Testis (tissue), 3 donors: ENCODE measurements around the gene AKT1. TPM values are rescaled to one million over a fixed set of nuclear protein-coding genes. Genes with fewer than 3 reads are reported as not detected.

Experiments
- DNase-seq: peaks from one replicate; pipeline ENCODE4 v3.0.0-alpha.2; 2019
- H3K27ac ChIP-seq, 2 donors: fragments of 200-600 bp; sonication (generic); one replicate each; pipeline ENCODE4 v1.5.1; 2019
- H3K27me3 ChIP-seq: fragments of 200-600 bp; sonication (generic); one replicate; pipeline ENCODE4 v1.5.1; 2019
- H3K36me3 ChIP-seq: fragments of 200-600 bp; sonication (generic); one replicate; pipeline ENCODE4 v1.5.1; 2017; ENCODE audit warnings: low read depth; ENCODE audit errors: missing control alignments
- H3K4me1 ChIP-seq: fragments of 200-600 bp; sonication (generic); one replicate; pipeline ENCODE4 v1.5.1; 2019
- H3K4me3 ChIP-seq, 2 donors: fragments of 200-600 bp; sonication (generic); one replicate each; pipeline ENCODE4 v1.5.1; 2017 to 2019
- H3K9me3 ChIP-seq: fragments of 200-600 bp; sonication (generic); one replicate; pipeline ENCODE4 v1.5.1; 2017
- CTCF ChIP-seq, 3 experiments: fragments of 450-650 bp in 2 of 3; fragments of 200-600 bp in 1 of 3; sonication (generic) in 1 of 3; IDR thresholded peaks; one replicate each; pipeline ENCODE4 v1.5.1; 2016 to 2019; ENCODE audit warnings: antibody characterized with exemption in 3 of 3, mild to moderate bottlenecking in 2 of 3, moderate library complexity in 1 of 3
- POLR2A ChIP-seq: fragments of 450-650 bp; IDR thresholded peaks from one replicate; pipeline ENCODE4 v1.6.1; 2017; ENCODE audit warnings: antibody characterized with exemption, mild to moderate bottlenecking, moderate library complexity
- WGBS, 2 donors: methylation state at CpG; one replicate each; pipeline ENCODE4 v1.1.5; 2018; 5-methylcytosine and 5-hydroxymethylcytosine counted together
- intact Hi-C: fragments of 100-400 bp; cut with DNase I; formaldehyde crosslinking; loops from one replicate; pipeline ENCODE4 v1.15.1; 2023; ENCODE audit warnings: low total_unique reads
- polyA plus RNA-seq: library from polyadenylated mRNA; stranded (reverse); fragments of 350-450 nt; fragmentation: Illumina TruSeq; extraction: RNeasy Lipid Tissue Mini Kit (QIAGEN cat#74804); gene quantifications from one replicate; pipeline ENCODE4 v1.2.3, GENCODE V29; 2014; ENCODE audit warnings: low read depth, low replicate concordance; ENCODE audit not compliant: insufficient read depth
- total RNA-seq, 2 donors: library from RNA; depleted of rRNA; stranded (reverse); fragments of >200 nt; gene quantifications; one replicate each; pipeline ENCODE4 v1.2.3, GENCODE V29; 2016

The AKT1 gene
- total and polyA plus RNA-seq, 3 donors from 2014 or later = 68.2 to 125 (median 106) TPM

GRCh38 chr14:104743461-104744380 lies 51.8 kb downstream of the AKT1 start:
- H3K36me3 ChIP-seq = no peaks in the 10 kb centered on the region
- WGBS, 2 donors = 88 to 95% methylated on average over 27 to 28 of the region's 28 CpGs

GRCh38 chr14:104742586-104743455 lies 52.7 kb downstream of the AKT1 start:
- no peak overlapping the region for H3K4me3 ChIP-seq
- WGBS, 2 donors = 94% methylated on average over 15 to 32 of the region's 32 CpGs
- H3K27ac ChIP-seq = no peak overlapping the region
- no peaks in the 10 kb centered on the region for H3K9me3 ChIP-seq
- H3K4me1 ChIP-seq = no peaks in the 10 kb centered on the region
- DNase-seq = no peak
- TF ChIP-seq POLR2A = no peak
- TF ChIP-seq CTCF (IDR thresholded peaks at IDR 0.05) = no peak
- H3K36me3 ChIP-seq = no peaks in the 10 kb centered on the region
- intact Hi-C loops = no loop called here
- no peaks in the 10 kb centered on the region for H3K27me3 ChIP-seq

More at GRCh38 chr14:104743461-104744380, 51.8 kb downstream of the AKT1 start:
- intact Hi-C loops = no loop called here
- H3K27me3 ChIP-seq = no peaks in the 10 kb centered on the region
- DNase-seq = no peak
- no peak overlapping the region for H3K27ac ChIP-seq
- no peaks in the 10 kb centered on the region for H3K9me3 ChIP-seq
- TF ChIP-seq POLR2A = no peak
- TF ChIP-seq CTCF (IDR thresholded peaks at IDR 0.05) = no peak
- H3K4me3 ChIP-seq = no peak overlapping the region
- no peaks in the 10 kb centered on the region for H3K4me1 ChIP-seq

- H3K27ac ChIP-seq = no peak overlapping the region
- no peaks in the 10 kb centered on the region for H3K36me3 ChIP-seq
- no peak for DNase-seq
- 92 to 93% methylated on average over 6 to 23 of the region's 23 CpGs for WGBS, 2 donors
- no peaks in the 10 kb centered on the region for H3K9me3 ChIP-seq
- intact Hi-C loops = no loop called here
- TF ChIP-seq CTCF (IDR thresholded peaks at IDR 0.05) (no peak), POLR2A (no peak)
- no peak overlapping the region for H3K4me3 ChIP-seq
- H3K4me1 ChIP-seq = no peaks in the 10 kb centered on the region
- no peaks in the 10 kb centered on the region for H3K27me3 ChIP-seq
Measured at GRCh38 chr14:104741803-104742251, 53.7 kb downstream of the AKT1 start.

- Histone ChIP-seq H3K4me1 (peaks cover 4% of the 10 kb centered on the region), H3K36me3 (no peaks in the 10 kb centered on the region), H3K27ac (no peak overlapping the region), H3K9me3 (no peaks in the 10 kb centered on the region), H3K27me3 (no peaks in the 10 kb centered on the region), H3K4me3 (no peak overlapping the region)
- DNase-seq = no peak
- intact Hi-C loops = no loop called here
- TF ChIP-seq CTCF (IDR thresholded peaks at IDR 0.05) (no peak), POLR2A (no peak)
- WGBS, 2 donors = 74 to 79% methylated on average over 26 to 29 of the region's 29 CpGs
Measured at GRCh38 chr14:104741108-104741802, 54.3 kb downstream of the AKT1 start.
